Suppressor macrophage (primary cell): ENCODE measurements around the gene LRRC8D.
"Not testable (repeated sequence)": the region's sequence is repeated elsewhere in the genome, so short reads cannot be mapped to it uniquely, and the experiment has no call there.

Experiments
- DNase-seq, 4 experiments: peaks; one replicate each; pipeline ENCODE4 v3.0.0-alpha.2; 2020 to 2022
- total RNA-seq, 17 experiments: gene quantifications; one replicate each; lab custom pipeline; 2026; ENCODE audit warnings: mixed read lengths in 6 of 17, inconsistent platforms in 3 of 17; lab: John Stamatoyannopoulos, UW

Gene LRRC8D
- 6.8 to 70.8 (median 40.4) reads per million in 17 experiments for total RNA-seq

- peak; percentile 87 to 95 (median 94) for DNase-seq
These were observed at the start of gene LRRC8D for GRCh38 chr1:89820422-89821321. LRRC8D (plus strand) TSS chr1:89821032; CDS start chr1:89933069, 112,037 bp downstream.

GRCh38 chr1:89771991-89772560 lies 48.8 kb upstream of the LRRC8D start:
- no peak for DNase-seq

GRCh38 chr1:89776104-89776503 lies 44.7 kb upstream of the LRRC8D start:
- DNase-seq = not testable (repeated sequence)

GRCh38 chr1:89777271-89777670 lies 43.6 kb upstream of the LRRC8D start:
- DNase-seq = not testable (repeated sequence)

GRCh38 chr1:89779151-89779940 lies 41.5 kb upstream of the LRRC8D start:
- DNase-seq = no peak

GRCh38 chr1:89780721-89781120 lies 40.1 kb upstream of the LRRC8D start:
- peak in 3 of 4 experiments; percentile 21 to 47 (median 41) for DNase-seq

- DNase-seq = no peak
These were observed 39.2 kb upstream of the LRRC8D start for GRCh38 chr1:89781494-89782126.

- DNase-seq = no peak
These were observed 34.1 kb upstream of the LRRC8D start for GRCh38 chr1:89786628-89787214.

- DNase-seq = no peak
These were observed 30.2 kb upstream of the LRRC8D start for GRCh38 chr1:89790592-89790991.

- no peak for DNase-seq
These were observed 29.6 kb upstream of the LRRC8D start for GRCh38 chr1:89791064-89791726.

- DNase-seq = no peak
These were observed 26.4 kb upstream of the LRRC8D start for GRCh38 chr1:89794406-89794805.

GRCh38 chr1:89795571-89795970 lies 25.3 kb upstream of the LRRC8D start:
- DNase-seq = not testable (repeated sequence)

GRCh38 chr1:89797876-89798275 lies 23.0 kb upstream of the LRRC8D start:
- not testable (repeated sequence) for DNase-seq

- peak; percentile 30 to 61 (median 42) for DNase-seq
These were observed 21.3 kb upstream of the LRRC8D start for GRCh38 chr1:89799495-89799894.

GRCh38 chr1:89800022-89800655 lies 20.7 kb upstream of the LRRC8D start:
- no peak for DNase-seq

- DNase-seq = no peak
These were observed 20.1 kb upstream of the LRRC8D start for GRCh38 chr1:89800718-89801117.

GRCh38 chr1:89802051-89802450 lies 18.8 kb upstream of the LRRC8D start:
- no peak for DNase-seq

- DNase-seq = no peak
These were observed 18.0 kb upstream of the LRRC8D start for GRCh38 chr1:89802841-89803240.

GRCh38 chr1:89804642-89805237 lies 16.1 kb upstream of the LRRC8D start:
- peak; percentile 93 to 95 (median 94) for DNase-seq

GRCh38 chr1:89806616-89807015 lies 14.2 kb upstream of the LRRC8D start:
- no peak for DNase-seq

GRCh38 chr1:89807503-89807902 lies 13.3 kb upstream of the LRRC8D start:
- DNase-seq = peak in 1 of 4 experiments; percentile 9
